HCT116 (cell line): ENCODE measurements around the gene HOXA7. TPM values are rescaled to one million over a fixed set of nuclear protein-coding genes. Genes with fewer than 3 reads are reported as not detected.

ENCODE experiments used
- ATAC-seq: fragments of 200-7000 bp; cut with Tn5 transposase; 2 replicates; pipeline ENCODE4 v1.9.1; 2020; ENCODE audit warnings: mild to moderate bottlenecking, moderate library complexity
- BruUV-seq: library from RNA; stranded (reverse); fragments of 400-500 nt; replicated peaks from 2 replicates; lab custom pipeline; 2021; lab: Mats Ljungman, UMichigan
- CTCF ChIA-PET: fragments of 300-600 bp; sonication (Branson Sonifier 250); formaldehyde crosslinking; loops from one replicate; lab custom pipeline; 2021; ENCODE audit warnings: antibody characterized with exemption; lab: Charles Lee
- POLR2A ChIA-PET: fragments of 300-600, 350-600 bp; sonication (Branson Sonifier 250); formaldehyde crosslinking; loops from one replicate; lab custom pipeline; 2021; ENCODE audit warnings: antibody characterized with exemption; lab: Charles Lee
- RAD21 ChIA-PET, 2 experiments: fragments of 300-600 bp; sonication (Branson Sonifier 250); formaldehyde crosslinking; loops; one replicate each; lab custom pipeline; 2023; ENCODE audit warnings: low total read pairs in 2 of 2; ENCODE audit not compliant: uncharacterized antibody in 2 of 2, unreplicated experiment in 2 of 2, low non-redundant PET in 1 of 2; lab: Charles Lee
- DNase-seq: peaks from one replicate; pipeline ENCODE4 v3.0.0-alpha.2; 2010; ENCODE audit warnings: low read depth, low spot score
- H2AFZ ChIP-seq: fragments of 200-600 bp; shearing (Covaris generic), sonication (generic); 2 replicates; pipeline ENCODE4 v1.6.1; 2017; ENCODE audit warnings: low read depth, mixed run types, mixed read lengths, antibody characterized with exemption, low read length; ENCODE audit not compliant: poor library complexity, severe bottlenecking
- H3K27ac ChIP-seq: 2 replicates; pipeline ENCODE4 v1.5.1; 2012; ENCODE audit warnings: low read depth, low read length
- H3K27me3 ChIP-seq: fragments of 200-600 bp; sonication (generic); 2 replicates; pipeline ENCODE4 v1.6.1; 2016; ENCODE audit warnings: mixed run types, low read length, mixed read lengths; ENCODE audit not compliant: insufficient read depth
- H3K36me3 ChIP-seq, 2 experiments: fragments of 200-500 bp in 1 of 2; fragments of 200-600 bp in 1 of 2; sonication (Bioruptor generic) in 1 of 2; sonication (generic) in 1 of 2; 2 replicates each; pipeline versions ENCODE4 v1.5.1 to v1.6.1; 2014 to 2016; ENCODE audit warnings: low read length in 2 of 2, inconsistent platforms in 1 of 2, mixed read lengths in 1 of 2, mixed run types in 1 of 2; ENCODE audit not compliant: insufficient read depth in 2 of 2, control insufficient read depth in 1 of 2
- H3K4me1 ChIP-seq, 2 experiments: fragments of 200-600 bp in 1 of 2; sonication (generic) in 1 of 2; 2 replicates each; pipeline versions ENCODE4 v1.5.1 to v1.6.1; 2012 to 2017; ENCODE audit warnings: low read length in 2 of 2, inconsistent platforms in 1 of 2, mild to moderate bottlenecking in 1 of 2, mixed read lengths in 1 of 2, mixed run types in 1 of 2, moderate library complexity in 1 of 2; ENCODE audit not compliant: insufficient read depth in 2 of 2, control insufficient read depth in 1 of 2
- H3K4me2 ChIP-seq: fragments of 200-600 bp; sonication (generic); 2 replicates; pipeline ENCODE4 v1.6.1; 2017; ENCODE audit warnings: mixed run types, low read length, mixed read lengths
- H3K4me3 ChIP-seq, 2 experiments: fragments of 200-600 bp in 1 of 2; sonication (generic) in 1 of 2; replicated peaks in 1 of 2; 2 replicates each; pipeline ENCODE4 v1.5.1; 2011 to 2016; ENCODE audit warnings: low read length in 2 of 2, control low read depth in 1 of 2, low read depth in 1 of 2, mild to moderate bottlenecking in 1 of 2, mixed read lengths in 1 of 2, mixed run types in 1 of 2
- H3K79me2 ChIP-seq: fragments of 200-600 bp; sonication (generic); 2 replicates; pipeline ENCODE4 v1.6.1; 2017; ENCODE audit warnings: mild to moderate bottlenecking, mixed run types, low read length, moderate library complexity, mixed read lengths; ENCODE audit not compliant: insufficient read depth
- H3K9ac ChIP-seq: fragments of 200-600 bp; sonication (generic); 2 replicates; pipeline ENCODE4 v1.6.1; 2016; ENCODE audit warnings: low read length, mixed read lengths
- H3K9me2 ChIP-seq: fragments of 200-600 bp; sonication (generic), shearing (Covaris generic); 2 replicates; pipeline ENCODE4 v1.6.1; 2017; ENCODE audit warnings: mixed run types, mild to moderate bottlenecking, moderate library complexity; ENCODE audit not compliant: insufficient read depth
- H3K9me3 ChIP-seq, 2 experiments: fragments of 200-500 bp in 1 of 2; fragments of 200-600 bp in 1 of 2; sonication (Bioruptor generic) in 1 of 2; sonication (generic) in 1 of 2; 2 replicates each; pipeline ENCODE4 v1.6.1; 2014 to 2017; ENCODE audit warnings: low read length in 2 of 2, mixed read lengths in 2 of 2, inconsistent platforms in 1 of 2, low read depth in 1 of 2, mild to moderate bottlenecking in 1 of 2, mixed run types in 1 of 2, moderate library complexity in 1 of 2; ENCODE audit not compliant: control insufficient read depth in 1 of 2, insufficient read depth in 1 of 2
- H4K20me1 ChIP-seq: fragments of 200-600 bp; sonication (generic), shearing (Covaris generic); 2 replicates; pipeline ENCODE4 v1.6.1; 2017; ENCODE audit warnings: mixed run types, mild to moderate bottlenecking, moderate library complexity; ENCODE audit not compliant: insufficient read depth
- ATF3 ChIP-seq: IDR thresholded peaks from 2 replicates; pipeline ENCODE4 v1.6.1; 2012
- ELF1 ChIP-seq: IDR thresholded peaks from 2 replicates; pipeline ENCODE4 v1.6.1; 2012; ENCODE audit warnings: low read depth, borderline replicate concordance
- EZH2 ChIP-seq: fragments of 200-600 bp; sonication (generic); IDR thresholded peaks from 2 replicates; pipeline ENCODE4 v1.6.1; 2017; ENCODE audit warnings: antibody characterized with exemption, mixed run types
- POLR2A ChIP-seq: IDR thresholded peaks from 2 replicates; pipeline ENCODE4 v1.7.0; 2011; ENCODE audit warnings: borderline replicate concordance; ENCODE audit not compliant: insufficient read depth, insufficient read length; ENCODE audit errors: extremely low read depth
- REST ChIP-seq: IDR thresholded peaks from 2 replicates; pipeline ENCODE4 v1.6.1; 2012; ENCODE audit warnings: low read depth
- SIN3A ChIP-seq: IDR thresholded peaks from 2 replicates; pipeline ENCODE4 v1.6.1; 2012; ENCODE audit warnings: low read depth
- SP1 ChIP-seq: IDR thresholded peaks from 2 replicates; pipeline ENCODE4 v1.6.1; 2012; ENCODE audit warnings: low read depth
- TCF7L2 ChIP-seq: IDR thresholded peaks from 2 replicates; pipeline ENCODE4 v1.7.0; 2011; ENCODE audit warnings: borderline replicate concordance, inconsistent platforms; ENCODE audit not compliant: insufficient read depth, insufficient read length; ENCODE audit errors: extremely low read depth
- YY1 ChIP-seq: IDR thresholded peaks from 2 replicates; pipeline ENCODE4 v1.6.1; 2011; ENCODE audit warnings: low read length, low read depth, moderate library complexity, mild to moderate bottlenecking; ENCODE audit not compliant: insufficient replicate concordance; ENCODE audit errors: extremely low read depth
- ZBTB33 ChIP-seq: IDR thresholded peaks from 2 replicates; pipeline ENCODE4 v1.6.1; 2011; ENCODE audit warnings: mild to moderate bottlenecking, low read length, moderate library complexity; ENCODE audit not compliant: insufficient replicate concordance; ENCODE audit errors: extremely low read depth
- ZFX ChIP-seq: fragments of 450-650 bp; IDR thresholded peaks from 2 replicates; pipeline ENCODE4 v1.6.1; 2017
- intact Hi-C: fragments of 100-400 bp; cut with micrococcal nuclease; formaldehyde crosslinking; loops from 2 replicates; pipeline ENCODE4 v1.10.0; 2022
- total RNA-seq: library from RNA; stranded (reverse); gene quantifications from one replicate; pipeline ENCODE4 v1.2.1, GENCODE V29; 2021; ENCODE audit not compliant: unreplicated experiment

HOXA7 gene
- total RNA-seq, 1 experiment from 2014 or later: 15.0 TPM

GRCh38 chr7:27123477-27124053, 32.9 kb downstream of the HOXA7 start:
- Histone ChIP-seq H3K9ac (peak overlapping the region; percentile 52), H3K27ac (peak overlapping the region; percentile 60; the same call in 1 of the 2 replicates)
- ATAC-seq: no peak

More at GRCh38 chr7:27123477-27124053, 32.9 kb downstream of the HOXA7 start:
- TF ChIP-seq ATF3 (no peak), EZH2 (no peak), TCF7L2 (no peak), SIN3A (no peak), POLR2A (no peak), ZFX (no peak), ZBTB33 (no peak), YY1 (no peak), REST (no peak), ELF1 (no peak), SP1 (no peak)
- ChIA-PET RAD21 (no interaction called here), POLR2A (no interaction called here), CTCF (no interaction called here)
- H4K20me1 ChIP-seq: no peaks in the 10 kb centered on the region
- H3K9me3 ChIP-seq: no peaks in the 10 kb centered on the region
- intact Hi-C loops: no loop called here
- H3K36me3 ChIP-seq: no peaks in the 10 kb centered on the region
- peak overlapping the region; percentile 27 to 37 for H3K4me3 ChIP-seq
- peak overlapping the region; percentile 76 for H3K4me2 ChIP-seq
- peaks cover 40% of the 10 kb centered on the region for H3K27me3 ChIP-seq
- no peaks in the 10 kb centered on the region for H3K79me2 ChIP-seq
- H3K4me1 ChIP-seq: peaks cover 33 to 78% of the 10 kb centered on the region in 2 experiments
- no peak for DNase-seq
- no TSS peak for BruUV-seq
- peak overlapping the region; percentile 70 for H2AFZ ChIP-seq
- H3K9me2 ChIP-seq: no peaks in the 10 kb centered on the region
